GM10266 (cell line): ENCODE results near the gene GATA1.
A peak's percentile ranks its signal among the peaks of the same experiment; 100 is the strongest.

Experiments used
- DNase-seq: peaks from one replicate; pipeline ENCODE4 v3.0.0; 2012; ENCODE audit errors: extremely low spot score
- TF ChIP-seq, protein P1 (sequence below): IDR thresholded peaks from 2 replicates; pipeline ENCODE4 v1.5.1; 2012; ENCODE audit warnings: mild to moderate bottlenecking, low read depth; ENCODE audit not compliant: control insufficient read depth, insufficient read depth; ENCODE audit errors: missing control alignments

GATA1 gene

DNA sequence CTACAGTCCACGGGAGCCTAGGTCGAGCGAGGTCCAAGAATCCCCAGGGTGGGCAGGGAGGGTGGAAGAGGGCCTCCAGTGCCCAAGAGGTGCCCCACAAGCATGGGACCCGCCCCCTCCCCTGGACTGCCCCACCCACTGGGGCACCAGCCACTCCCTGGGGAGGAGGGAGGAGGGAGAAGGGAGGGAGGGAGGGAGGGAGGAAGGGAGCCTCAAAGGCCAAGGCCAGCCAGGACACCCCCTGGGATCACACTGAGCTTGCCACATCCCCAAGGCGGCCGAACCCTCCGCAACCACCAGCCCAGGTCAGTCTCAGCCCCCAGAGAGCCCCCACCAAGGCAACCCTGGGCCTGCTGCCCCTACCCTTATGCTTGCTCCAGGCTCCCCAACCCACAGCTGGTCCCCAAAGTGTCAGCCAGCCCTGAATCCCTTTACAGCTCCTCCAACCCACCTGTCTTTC lies at the start of gene GATA1:
Gene GATA1, plus strand, starts transcription at position 250 of the 460 bp plus-strand sequence. CDS start 4,520 bp downstream, outside the sequence.
- TF ChIP-seq, protein P1, sequence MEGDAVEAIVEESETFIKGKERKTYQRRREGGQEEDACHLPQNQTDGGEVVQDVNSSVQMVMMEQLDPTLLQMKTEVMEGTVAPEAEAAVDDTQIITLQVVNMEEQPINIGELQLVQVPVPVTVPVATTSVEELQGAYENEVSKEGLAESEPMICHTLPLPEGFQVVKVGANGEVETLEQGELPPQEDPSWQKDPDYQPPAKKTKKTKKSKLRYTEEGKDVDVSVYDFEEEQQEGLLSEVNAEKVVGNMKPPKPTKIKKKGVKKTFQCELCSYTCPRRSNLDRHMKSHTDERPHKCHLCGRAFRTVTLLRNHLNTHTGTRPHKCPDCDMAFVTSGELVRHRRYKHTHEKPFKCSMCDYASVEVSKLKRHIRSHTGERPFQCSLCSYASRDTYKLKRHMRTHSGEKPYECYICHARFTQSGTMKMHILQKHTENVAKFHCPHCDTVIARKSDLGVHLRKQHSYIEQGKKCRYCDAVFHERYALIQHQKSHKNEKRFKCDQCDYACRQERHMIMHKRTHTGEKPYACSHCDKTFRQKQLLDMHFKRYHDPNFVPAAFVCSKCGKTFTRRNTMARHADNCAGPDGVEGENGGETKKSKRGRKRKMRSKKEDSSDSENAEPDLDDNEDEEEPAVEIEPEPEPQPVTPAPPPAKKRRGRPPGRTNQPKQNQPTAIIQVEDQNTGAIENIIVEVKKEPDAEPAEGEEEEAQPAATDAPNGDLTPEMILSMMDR = no peak
- DNase-seq = no peak

DNA sequence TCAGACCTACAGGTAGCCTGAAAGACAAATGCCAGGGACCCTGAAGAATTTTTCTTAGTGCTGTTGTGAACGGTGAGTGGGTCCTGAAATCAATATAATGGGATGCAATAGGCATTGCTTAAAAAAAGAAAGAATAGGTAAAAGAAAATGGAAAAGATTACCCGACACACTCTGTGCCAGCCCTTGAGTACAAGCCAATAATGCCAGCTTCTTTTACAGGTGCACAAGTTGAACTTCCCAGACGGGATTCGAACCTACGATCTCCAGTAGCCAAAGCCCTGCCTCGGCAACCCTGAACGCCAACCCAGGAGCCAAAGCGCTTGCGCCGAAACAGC lies 49.5 kb upstream of the GATA1 start:
- TF ChIP-seq, protein P1 = no peak
- DNase-seq = no peak

DNA sequence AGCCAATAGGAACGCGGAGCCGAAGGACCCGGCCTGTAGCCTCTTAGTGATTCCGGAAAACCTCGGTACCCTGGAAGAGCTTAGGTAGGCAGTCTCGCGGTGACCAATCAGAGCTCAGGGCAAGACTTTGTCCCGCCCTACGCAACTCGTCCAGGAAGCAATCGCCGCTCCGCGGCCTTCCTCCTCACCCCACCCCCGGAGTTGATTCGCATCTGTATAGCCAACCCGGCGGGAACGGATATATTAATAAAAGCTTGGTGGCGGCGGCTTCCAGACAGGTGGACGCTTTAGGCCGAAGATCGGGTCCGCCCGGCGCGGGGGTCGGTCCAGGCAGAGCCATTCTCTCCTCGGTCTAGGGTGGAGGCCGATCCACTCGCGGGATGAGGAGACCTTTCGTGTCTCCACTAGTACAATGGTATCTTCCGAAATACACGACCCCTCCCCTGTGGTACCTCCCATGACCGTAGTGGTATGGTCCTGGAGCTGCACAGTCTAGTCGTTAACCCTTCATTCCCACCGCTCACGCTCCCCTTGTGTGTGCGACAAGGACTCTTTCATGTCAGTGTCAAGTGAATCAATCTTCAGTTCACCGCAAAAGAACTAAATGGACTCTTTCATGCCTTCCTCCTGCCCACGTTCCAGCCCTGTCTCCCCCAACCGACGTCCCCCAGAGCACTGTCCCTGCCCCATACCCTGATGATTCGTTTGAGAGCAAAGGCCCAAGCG lies 49.0 kb upstream of the GATA1 start:
- peak; percentile 86 for DNase-seq
- TF ChIP-seq, protein P1 = no peak

DNA sequence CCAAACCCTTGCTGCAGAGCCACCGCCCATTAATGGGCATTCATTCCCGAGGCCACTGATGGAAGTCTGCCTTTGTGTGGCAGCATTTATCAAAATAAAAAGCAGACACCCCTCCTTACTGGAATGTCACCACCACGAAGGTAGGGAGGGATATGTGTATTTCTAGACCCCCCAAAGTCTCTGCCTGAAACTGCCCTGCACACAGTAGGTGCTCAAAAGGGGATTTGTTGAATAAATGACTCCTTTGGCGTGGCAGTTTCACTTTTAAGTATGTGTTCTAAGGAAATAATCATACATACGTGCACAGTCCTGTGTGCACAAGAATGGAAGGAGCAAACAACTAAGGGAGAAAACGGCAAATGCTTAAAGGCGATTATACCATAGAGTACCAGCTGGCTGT lies 48.5 kb upstream of the GATA1 start:
- TF ChIP-seq, protein P1 = no peak
- DNase-seq = no peak

DNA sequence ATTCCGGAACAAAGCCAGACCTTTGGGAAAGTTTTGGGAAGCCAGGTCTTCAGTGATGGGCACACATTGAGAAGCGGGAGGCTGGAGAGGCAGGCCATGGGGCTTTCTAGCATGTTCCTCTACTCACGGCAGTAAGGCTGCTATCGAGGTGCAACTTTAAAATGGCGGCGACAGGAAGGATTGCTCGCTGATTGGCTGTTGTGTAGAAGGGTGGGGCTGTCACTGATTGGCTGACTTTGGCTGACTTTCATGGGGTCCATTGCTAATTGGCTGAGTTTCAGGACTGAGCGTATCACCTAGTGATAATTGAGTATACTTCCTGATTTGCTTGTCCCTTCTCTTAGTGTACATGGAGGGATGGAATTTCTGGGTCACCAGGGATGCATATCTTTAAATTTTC lies 44.6 kb upstream of the GATA1 start:
- TF ChIP-seq, protein P1 = no peak
- DNase-seq = no peak

DNA sequence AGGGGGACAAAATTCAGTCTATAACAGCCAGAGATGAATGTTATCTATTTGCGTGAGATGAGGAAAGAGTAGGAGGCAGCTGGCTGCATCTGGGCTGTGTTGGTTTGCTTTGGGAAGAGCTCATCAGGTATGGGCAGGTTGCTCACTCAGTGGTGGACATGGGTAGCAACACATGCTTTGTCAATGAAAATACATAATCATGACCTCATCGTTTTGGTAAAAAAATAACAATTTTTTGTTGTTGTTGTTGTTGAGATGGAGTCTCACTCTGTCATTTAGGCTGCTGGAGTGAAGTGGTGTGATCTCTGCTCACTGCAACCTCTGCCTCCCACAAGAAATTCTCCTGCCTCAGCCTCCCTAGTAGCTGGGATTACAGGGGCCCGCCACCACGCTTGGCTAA lies 41.2 kb upstream of the GATA1 start:
- TF ChIP-seq, protein P1 = no peak
- no peak for DNase-seq

DNA sequence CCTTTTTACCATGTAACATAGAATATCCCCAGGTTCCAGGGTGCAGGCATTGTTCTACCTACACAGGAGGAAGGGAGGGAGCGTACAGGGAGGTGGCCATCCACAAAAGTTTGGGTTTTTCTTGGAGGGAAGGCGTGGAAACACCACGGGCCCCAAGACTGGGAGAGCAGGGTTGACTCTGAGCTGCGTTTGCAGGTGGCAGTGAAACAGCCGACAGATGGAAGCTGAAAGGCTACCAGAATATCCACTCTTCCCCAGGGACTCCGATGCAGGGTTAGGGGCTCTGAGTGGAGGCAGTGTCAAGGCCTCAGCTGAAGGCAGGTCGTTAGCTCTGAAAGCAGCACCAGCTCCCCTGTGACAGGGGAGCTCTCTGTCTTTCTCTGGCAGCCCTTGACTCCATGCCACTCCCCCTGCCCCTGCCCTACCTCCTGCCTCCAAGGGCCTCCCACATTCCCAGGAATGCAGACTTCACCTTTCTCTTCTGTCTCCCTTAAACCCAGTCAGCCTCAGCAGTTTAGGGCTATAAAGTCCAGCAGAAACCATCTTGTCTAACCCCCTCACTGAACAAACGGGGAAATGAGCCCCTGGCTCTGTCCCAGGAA lies 38.9 kb upstream of the GATA1 start:
- no peak for DNase-seq
- TF ChIP-seq, protein P1 = no peak
